Activated gamma-delta T cell treated with anti-CD3 and anti-CD28 coated beads, Interleukin-2, amount 50 U/mL, for 16 hours (primary cell): ENCODE results near the gene CYTH2.

Experiments
- DNase-seq: peaks from one replicate; pipeline ENCODE4 v3.0.0-alpha.2; 2020; ENCODE audit warnings: low read depth

The CYTH2 gene

GRCh38 chr19:48469289-48469881 lies at the start of gene CYTH2:
Gene CYTH2, plus strand, starts transcription at chr19:48469369. Its CDS starts 139 bp downstream, at chr19:48469508.
- peak; percentile 49 for DNase-seq

- DNase-seq, result no peak
Observed at GRCh38 chr19:48421548-48421947, 47.6 kb upstream of the CYTH2 start.

- no peak for DNase-seq
Observed at GRCh38 chr19:48424694-48425219, 44.4 kb upstream of the CYTH2 start.

GRCh38 chr19:48428670-48429069 lies 40.5 kb upstream of the CYTH2 start:
- DNase-seq, result no peak

- DNase-seq, result no peak
Observed at GRCh38 chr19:48433337-48433736, 35.8 kb upstream of the CYTH2 start.

- no peak for DNase-seq
Observed at GRCh38 chr19:48436586-48436985, 32.6 kb upstream of the CYTH2 start.

GRCh38 chr19:48441360-48442050 lies 27.7 kb upstream of the CYTH2 start:
- DNase-seq, result no peak

- DNase-seq, result no peak
Observed at GRCh38 chr19:48442116-48443035, 26.8 kb upstream of the CYTH2 start.

- DNase-seq, result no peak
Observed at GRCh38 chr19:48443256-48443655, 25.9 kb upstream of the CYTH2 start.

- DNase-seq, result no peak
Observed at GRCh38 chr19:48443731-48444128, 25.4 kb upstream of the CYTH2 start.

GRCh38 chr19:48444129-48444935 lies 24.8 kb upstream of the CYTH2 start:
- no peak for DNase-seq

- DNase-seq, result no peak
Observed at GRCh38 chr19:48444936-48445200, 24.3 kb upstream of the CYTH2 start.

- DNase-seq, result no peak
Observed at GRCh38 chr19:48445256-48445605, 23.9 kb upstream of the CYTH2 start.

- DNase-seq, result peak; percentile 88
Observed at GRCh38 chr19:48445606-48446481, 23.3 kb upstream of the CYTH2 start, which contains the start of gene GRWD1. Gene GRWD1, plus strand, starts transcription at chr19:48445983. Its CDS starts 23 bp downstream, at chr19:48446006.

GRCh38 chr19:48446579-48446978 lies 22.6 kb upstream of the CYTH2 start:
- no peak for DNase-seq

GRCh38 chr19:48448563-48448962 lies 20.6 kb upstream of the CYTH2 start:
- DNase-seq, result no peak

- DNase-seq, result no peak
Observed at GRCh38 chr19:48450441-48450840, 18.7 kb upstream of the CYTH2 start.

- DNase-seq, result no peak
Observed at GRCh38 chr19:48450863-48451262, 18.3 kb upstream of the CYTH2 start.

GRCh38 chr19:48451624-48452023 lies 17.5 kb upstream of the CYTH2 start:
- DNase-seq, result no peak

- DNase-seq, result no peak
Observed at GRCh38 chr19:48452289-48453190, 16.6 kb upstream of the CYTH2 start.
